NB4 (cell line): ENCODE data around the gene AKAP7.

ENCODE experiments used
- DNase-seq: peaks from one replicate; pipeline ENCODE4 v3.0.0; 2010; ENCODE audit warnings: low read depth
- H3K4me3 ChIP-seq: one replicate; pipeline ENCODE4 v1.5.1; 2011; ENCODE audit warnings: mild to moderate bottlenecking, low read depth, low read length, moderate library complexity
- CTCF ChIP-seq: IDR thresholded peaks from one replicate; pipeline ENCODE4 v1.5.1; 2012; ENCODE audit warnings: low read depth, low read length
- MAX ChIP-seq: IDR thresholded peaks from 2 replicates; pipeline ENCODE4 v1.6.1; 2011; ENCODE audit warnings: low read depth, low read length
- MYC ChIP-seq: IDR thresholded peaks from 2 replicates; pipeline ENCODE4 v1.6.1; 2011; ENCODE audit warnings: low read depth, low read length
- POLR2A ChIP-seq: IDR thresholded peaks from 2 replicates; pipeline ENCODE4 v1.6.1; 2011; ENCODE audit warnings: mild to moderate bottlenecking; ENCODE audit not compliant: insufficient read length; ENCODE audit errors: extremely low read depth

The AKAP7 gene

GRCh38 chr6:131134980-131135243 lies 355 bp upstream of the AKAP7 start:
- H3K4me3 ChIP-seq: peak overlapping the region; percentile 58
- TF ChIP-seq CTCF: no peak
- TF ChIP-seq MAX: no peak
- TF ChIP-seq POLR2A: no peak
- no peak for TF ChIP-seq MYC
- no peak for DNase-seq

- peak; percentile 28 for DNase-seq
- peak overlapping the region; percentile 58 for H3K4me3 ChIP-seq
- no peak for TF ChIP-seq POLR2A
- no peak for TF ChIP-seq CTCF
- TF ChIP-seq MYC: no peak
- TF ChIP-seq MAX: no peak
Observed at GRCh38 chr6:131136021-131136786, 937 bp downstream of the AKAP7 start.

- DNase-seq: no peak
- H3K4me3 ChIP-seq: no peak overlapping the region
- TF ChIP-seq POLR2A (no peak), MYC (no peak), MAX (no peak), CTCF (no peak)
Observed at GRCh38 chr6:131139599-131139998, 4.3 kb downstream of the AKAP7 start.

- no peak for DNase-seq
- TF ChIP-seq MYC: no peak
- no peak for TF ChIP-seq MAX
- TF ChIP-seq CTCF: no peak
- no peak for TF ChIP-seq POLR2A
- H3K4me3 ChIP-seq: no peak overlapping the region
Observed at GRCh38 chr6:131143319-131143718, 8.1 kb downstream of the AKAP7 start.

GRCh38 chr6:131146865-131147264 lies 11.6 kb downstream of the AKAP7 start:
- no peak for DNase-seq
- no peak for TF ChIP-seq MAX
- no peak for TF ChIP-seq MYC
- TF ChIP-seq CTCF: no peak
- H3K4me3 ChIP-seq: no peak overlapping the region

GRCh38 chr6:131156411-131156810 lies 21.1 kb downstream of the AKAP7 start:
- no peak for DNase-seq
- no peak for TF ChIP-seq CTCF
- TF ChIP-seq POLR2A: no peak
- no peak for TF ChIP-seq MAX
- no peak for TF ChIP-seq MYC
- H3K4me3 ChIP-seq: no peak overlapping the region
